ENCODE data around the gene RPP14.
"Not testable (repeated sequence)": the region's sequence is repeated elsewhere in the genome, so short reads cannot be mapped to it uniquely, and the experiment has no call there.

The RPP14 gene

GRCh38 chr3:58333206-58334012 lies 27.4 kb downstream of the RPP14 start:
- no peak for DNase-seq

- DNase-seq, result no peak
These were observed 27.9 kb downstream of the RPP14 start for GRCh38 chr3:58334013-58334321.

DNA sequence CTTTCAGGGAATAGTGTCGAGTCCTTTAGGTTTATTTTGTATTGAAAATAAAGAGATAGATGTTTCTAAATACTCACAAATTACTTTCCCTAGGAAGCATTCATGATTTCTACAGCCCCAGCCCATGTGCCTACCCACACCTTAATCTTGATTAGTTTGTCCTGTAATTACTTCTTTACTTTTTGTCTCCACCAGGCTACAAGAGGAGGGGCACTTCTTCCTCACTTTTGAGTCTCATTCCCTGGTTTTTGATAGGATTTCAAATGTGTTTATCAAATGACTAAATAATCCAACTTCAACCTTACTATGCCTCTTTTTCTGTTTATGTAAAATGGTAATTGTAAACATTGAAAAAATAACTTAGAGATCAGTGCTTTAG lies 28.4 kb downstream of the RPP14 start:
- DNase-seq, result no peak

GRCh38 chr3:58335652-58335947 lies 29.6 kb downstream of the RPP14 start:
- no peak for DNase-seq

DNA sequence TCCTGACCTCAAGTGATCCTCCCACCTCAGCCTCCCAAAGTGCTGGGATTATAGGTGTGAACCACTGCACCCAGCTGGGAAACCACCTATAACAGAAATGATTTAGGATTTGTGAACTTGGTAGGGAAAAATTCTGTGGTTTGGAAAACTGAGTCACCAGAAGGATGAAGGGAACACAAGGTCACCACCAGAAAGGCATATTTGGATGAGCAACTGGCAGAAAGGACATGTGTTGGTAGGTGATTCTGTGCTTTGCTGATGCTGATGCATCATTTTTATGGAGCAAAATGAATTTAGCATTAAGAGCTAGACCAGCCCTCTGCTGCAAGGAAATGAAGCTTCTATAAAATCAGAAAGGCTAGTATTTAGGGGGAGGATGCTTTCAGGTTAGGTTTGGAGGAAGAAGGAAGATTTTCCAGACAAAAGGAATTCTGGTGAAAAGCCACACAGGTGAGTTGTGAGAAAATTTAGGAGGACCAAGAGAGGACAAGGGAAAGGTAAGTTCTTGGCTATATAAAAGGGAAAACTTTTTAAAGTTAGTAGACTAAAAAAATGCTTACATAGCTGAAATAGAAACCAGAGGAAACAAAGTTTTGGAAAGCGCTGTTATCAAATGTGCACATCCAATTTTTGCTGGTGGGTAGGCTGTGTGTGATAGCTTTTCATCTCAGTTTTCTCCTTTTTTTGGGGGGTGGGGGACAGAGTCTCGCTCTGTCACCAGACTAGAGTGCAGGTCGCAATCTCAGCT lies 30.3 kb downstream of the RPP14 start:
- no peak for DNase-seq

- no peak for DNase-seq
These were observed 31.1 kb downstream of the RPP14 start for GRCh38 chr3:58337190-58337589.

- DNase-seq, result not testable (repeated sequence)
These were observed 33.1 kb downstream of the RPP14 start for GRCh38 chr3:58339146-58339545.

DNA sequence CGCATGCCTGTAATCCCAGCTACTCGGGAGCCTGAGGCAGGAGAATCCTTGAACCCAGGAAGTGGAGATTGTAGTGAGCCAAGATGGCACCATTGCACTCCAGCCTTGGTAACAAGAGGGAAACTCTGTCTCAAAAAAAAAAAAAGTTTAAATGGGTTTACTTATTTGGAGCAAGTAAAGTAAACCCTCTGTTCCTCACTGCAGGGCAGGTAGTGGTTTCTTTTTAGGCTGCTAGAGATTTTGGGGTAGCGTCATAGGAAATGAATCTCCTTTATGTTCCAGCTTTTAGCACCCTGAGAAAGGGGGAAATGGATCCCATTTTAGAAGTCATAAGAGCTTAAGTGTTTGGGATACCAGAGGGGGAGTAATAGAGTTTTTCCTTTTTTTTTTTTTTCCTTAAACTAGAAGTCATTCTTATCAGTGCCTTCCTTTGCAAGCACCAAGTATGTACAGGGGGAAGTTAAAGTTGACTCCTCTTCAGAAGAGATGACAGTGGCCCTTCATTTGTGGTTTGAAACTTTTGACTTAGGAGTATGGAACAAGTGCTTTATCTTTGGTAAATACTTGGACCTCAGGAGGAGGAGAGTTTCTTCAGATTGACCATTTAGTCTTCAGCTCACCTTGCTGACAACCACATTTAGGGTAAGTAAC lies 34.7 kb downstream of the RPP14 start:
- no peak for DNase-seq

GRCh38 chr3:58341376-58341775 lies 35.3 kb downstream of the RPP14 start:
- no peak for DNase-seq

DNA sequence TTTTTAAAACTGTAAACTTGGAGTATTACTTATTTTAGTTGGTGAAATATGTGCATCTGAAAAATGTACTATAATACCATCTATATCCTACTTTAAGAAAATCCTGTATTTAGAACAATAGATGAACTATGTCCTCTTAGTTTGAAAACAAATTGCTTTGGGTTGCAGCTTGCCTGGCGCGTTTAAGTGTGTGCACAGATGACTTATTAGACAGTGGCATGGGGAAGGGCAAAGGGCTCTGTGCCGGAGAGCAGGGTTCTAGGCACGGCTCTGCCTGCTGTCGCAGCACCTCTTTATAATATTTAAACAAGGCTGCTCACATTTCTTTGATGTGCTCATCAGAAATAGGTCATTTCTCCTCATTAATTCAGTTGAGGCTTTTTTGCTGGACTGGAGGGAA lies 36.6 kb downstream of the RPP14 start:
- no peak for DNase-seq

DNA sequence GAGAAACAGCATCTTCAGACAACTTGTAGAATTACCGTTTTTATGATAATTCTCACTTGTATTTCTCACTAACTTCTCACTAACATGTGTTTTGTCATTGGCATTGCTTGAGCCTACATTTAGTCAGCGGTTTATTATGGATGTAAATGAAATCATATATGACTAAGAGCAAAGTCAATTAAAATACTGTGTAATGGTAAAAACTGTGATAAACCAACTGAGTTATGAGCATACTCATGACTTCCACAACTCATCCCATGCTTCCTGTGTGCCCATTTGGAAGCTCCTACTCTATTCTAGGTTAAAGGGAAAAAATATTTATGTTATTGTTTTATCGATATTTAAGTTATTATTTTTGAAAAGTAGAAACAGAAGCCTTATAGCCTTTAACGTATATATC lies 39.4 kb downstream of the RPP14 start:
- no peak for DNase-seq

DNA sequence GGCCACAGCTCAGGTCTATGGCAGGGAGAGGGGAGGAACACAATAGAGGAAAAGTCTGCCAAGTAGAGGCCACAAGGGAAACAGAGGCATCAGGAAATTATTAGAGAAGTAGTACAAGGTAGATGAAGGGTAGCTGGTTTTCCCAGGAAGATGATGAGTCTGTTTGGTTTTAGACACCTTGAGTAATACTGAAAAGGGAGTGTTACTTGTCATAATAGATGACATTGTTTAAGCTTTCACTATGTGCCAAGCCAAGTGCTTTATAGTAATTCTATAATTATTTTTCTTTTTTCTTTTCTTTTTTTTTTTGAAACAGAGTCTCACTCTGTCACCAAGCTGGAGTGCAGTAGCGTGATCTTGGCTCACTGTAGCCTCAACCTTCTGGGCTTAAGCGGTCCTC lies 40.3 kb downstream of the RPP14 start:
- no peak for DNase-seq

GRCh38 chr3:58347984-58348383 lies 41.9 kb downstream of the RPP14 start:
- DNase-seq, result no peak

- no peak for DNase-seq
These were observed 44.0 kb downstream of the RPP14 start for GRCh38 chr3:58349792-58350626.

GRCh38 chr3:58350627-58351013 lies 44.6 kb downstream of the RPP14 start:
- no peak for DNase-seq

GRCh38 chr3:58351920-58352319 lies 45.9 kb downstream of the RPP14 start:
- DNase-seq, result no peak

DNA sequence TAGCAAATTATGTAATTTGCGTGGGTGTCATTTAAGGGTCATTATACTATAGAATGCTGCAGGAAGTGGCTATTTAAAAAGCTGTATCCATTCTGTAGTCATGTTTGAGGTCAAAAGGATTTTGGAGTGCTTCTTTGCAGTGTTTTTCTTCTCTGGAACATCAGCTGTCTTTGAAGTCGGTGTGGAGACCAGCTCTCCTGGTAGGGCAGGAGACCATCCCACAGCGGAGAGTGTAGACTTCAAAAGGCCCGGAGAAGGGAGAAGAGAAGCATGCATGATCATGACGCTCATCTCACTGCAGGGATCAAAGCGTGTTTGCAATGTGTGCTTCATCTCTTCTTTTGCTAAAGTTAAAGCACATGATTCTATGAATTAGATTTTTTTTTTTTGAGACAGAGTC lies 46.6 kb downstream of the RPP14 start:
- DNase-seq, result no peak

DNA sequence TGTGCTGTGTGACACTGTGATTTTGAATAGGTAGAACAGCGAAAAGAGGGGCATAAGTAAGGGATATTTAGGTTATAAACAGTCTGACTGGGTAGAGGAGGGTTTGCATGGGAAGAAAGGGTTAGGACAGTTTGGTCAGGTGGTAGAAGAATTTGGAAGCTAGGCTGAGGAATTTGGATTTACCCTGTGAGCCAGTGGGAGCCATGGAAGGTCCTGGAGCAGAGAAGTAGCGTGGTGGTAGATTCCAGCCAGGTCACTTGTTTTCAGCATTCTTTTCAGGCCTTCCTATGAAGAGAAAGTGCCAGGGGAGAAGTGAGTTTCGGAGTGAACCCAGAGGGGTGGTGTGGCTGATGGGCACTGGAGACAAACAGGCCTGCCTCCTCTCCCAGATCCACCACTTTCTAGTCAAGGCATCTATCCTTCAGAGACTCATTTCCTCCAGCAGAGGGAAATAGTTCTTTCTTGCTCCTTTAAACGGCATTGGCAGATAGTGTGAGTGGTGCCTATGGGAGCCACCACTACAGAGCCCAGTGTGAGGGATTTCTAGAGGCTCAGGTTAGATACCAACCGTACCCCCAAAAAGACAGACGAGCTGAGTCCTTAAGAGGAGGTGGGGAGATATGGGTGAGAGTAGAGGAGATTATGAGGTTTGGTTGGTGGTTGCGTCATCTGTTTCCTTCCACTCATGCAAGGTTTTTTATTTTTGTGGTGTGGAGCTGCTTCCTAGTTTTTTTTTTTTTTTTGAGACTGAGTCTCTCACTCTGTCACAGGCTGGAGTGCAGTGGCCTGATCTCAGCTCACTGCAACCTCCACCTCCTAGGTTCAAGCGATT lies 47.9 kb downstream of the RPP14 start:
- no peak for DNase-seq

DNA sequence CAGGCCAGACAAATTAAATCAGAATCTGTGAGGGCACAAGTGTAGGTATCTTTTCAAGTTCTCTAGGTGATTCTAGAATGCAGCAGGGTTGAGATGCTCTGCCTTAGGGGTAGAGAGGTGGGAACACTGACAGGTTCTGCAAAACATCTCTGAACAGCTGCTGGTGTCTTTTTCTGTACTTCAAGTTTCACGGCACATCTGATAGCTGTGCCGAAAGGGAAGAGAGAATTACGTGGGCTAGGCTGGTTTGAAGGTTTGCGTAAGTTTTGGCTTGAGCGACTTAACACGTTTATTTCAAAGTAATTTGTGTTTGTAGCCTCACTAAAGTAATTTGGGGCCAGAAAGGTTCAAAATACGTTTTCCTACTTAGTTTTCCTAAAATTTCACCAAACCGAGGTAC lies 49.1 kb downstream of the RPP14 start:
- no peak for DNase-seq

- DNase-seq, result no peak
These were observed 50.0 kb downstream of the RPP14 start for GRCh38 chr3:58356054-58356453.

GRCh38 chr3:58357402-58357801 lies 51.4 kb downstream of the RPP14 start:
- no peak for DNase-seq

- no peak for DNase-seq
These were observed 52.0 kb downstream of the RPP14 start for GRCh38 chr3:58358092-58358491.

- no peak for DNase-seq
These were observed 52.8 kb downstream of the RPP14 start for GRCh38 chr3:58358808-58359207.
